Glomerular endothelial cell (primary cell): ENCODE measurements around the gene TYK2. TPM values are rescaled to one million over a fixed set of nuclear protein-coding genes. Genes with fewer than 3 reads are reported as not detected.

Experiments
- DNase-seq: peaks from one replicate; pipeline ENCODE4 v3.0.0-alpha.2; 2011; ENCODE audit warnings: low read depth, low spot score; ENCODE audit errors: extremely low read depth
- total RNA-seq: library from RNA; depleted of rRNA; stranded (reverse); fragments of >200 nt; gene quantifications from 2 replicates; pipeline ENCODE4 v1.2.3, GENCODE V29; 2015

Gene TYK2
- total RNA-seq, 1 donor from 2014 or later = 178 TPM

DNA sequence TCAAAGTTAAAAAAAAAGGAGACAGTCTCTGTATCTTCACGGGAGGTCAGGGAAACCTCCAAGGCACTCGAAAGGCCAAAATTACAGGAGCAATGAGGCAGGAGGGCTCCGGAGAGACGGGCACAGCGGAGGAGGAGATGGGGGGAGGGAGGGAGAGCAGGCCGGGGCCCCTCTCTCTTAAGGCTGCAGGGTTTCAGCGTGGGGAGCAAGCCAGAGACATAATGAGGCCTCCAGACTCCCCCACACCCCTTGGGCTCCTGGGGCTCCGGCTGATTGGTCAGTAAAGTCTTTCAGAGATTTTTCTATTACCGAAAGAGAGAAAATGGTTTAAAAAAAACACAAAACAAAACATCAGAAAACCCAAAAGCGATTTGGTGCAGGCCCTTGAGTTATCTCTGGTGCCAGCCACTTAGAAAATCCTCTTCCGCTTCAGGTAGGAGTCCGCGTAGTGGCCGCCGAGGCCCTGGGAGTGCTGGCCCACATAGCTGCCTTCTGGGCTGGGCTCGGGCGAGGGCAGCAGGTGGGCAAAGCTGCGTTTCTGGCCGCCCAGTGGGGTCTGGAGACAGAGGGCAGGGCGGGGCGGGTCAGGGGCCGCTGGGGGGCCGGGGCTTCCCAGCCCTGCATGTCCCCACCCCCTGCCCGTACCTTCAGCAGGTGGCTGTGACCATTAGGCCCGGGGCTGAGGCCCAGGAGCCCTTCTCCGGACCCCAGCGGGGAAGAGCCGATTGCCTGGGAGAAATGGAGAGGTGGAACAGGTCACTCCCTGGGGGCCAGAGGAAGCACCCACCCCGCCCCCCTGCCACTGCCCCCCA is 63.1 kb downstream of the TYK2 start:
- no peak for DNase-seq

DNA sequence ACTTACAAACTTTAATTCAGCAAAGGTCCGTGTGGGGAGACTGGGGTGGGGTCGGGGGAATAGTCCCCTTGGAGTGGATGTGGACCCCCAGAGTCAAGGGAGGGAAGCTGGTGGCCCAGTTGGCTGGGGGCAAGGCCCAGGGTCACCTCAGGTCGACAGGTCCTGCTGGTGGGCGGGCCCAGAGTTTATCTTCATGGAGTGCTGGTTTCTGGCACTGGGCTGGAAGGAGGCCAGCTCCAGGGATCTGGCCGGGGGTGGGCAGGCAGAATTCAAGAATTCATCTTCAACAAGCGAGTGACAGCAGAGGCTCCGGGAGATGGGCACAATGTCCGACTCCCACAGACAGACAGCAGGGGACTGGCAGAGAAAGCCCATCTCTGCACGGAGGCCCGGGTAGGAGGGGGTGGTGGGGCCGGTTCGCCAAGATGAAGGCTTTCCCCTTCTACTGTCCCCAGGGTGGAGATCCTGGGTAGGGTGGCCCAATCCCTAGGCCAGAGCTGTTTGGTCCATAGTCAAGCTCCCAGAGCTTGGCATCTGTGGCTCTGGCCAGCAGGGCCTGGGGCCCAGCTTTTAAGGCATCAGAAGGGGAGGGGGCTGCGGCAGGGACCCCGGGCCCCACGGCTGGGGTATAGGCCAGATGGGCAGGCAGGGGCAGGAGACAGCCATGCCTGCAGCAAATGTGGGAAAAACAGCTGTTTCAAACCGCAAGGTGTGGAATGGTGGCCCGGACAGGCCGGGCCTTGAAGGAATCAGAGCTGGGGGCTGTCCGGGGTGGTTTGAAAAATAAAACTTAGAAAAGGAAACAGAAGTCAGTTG is 63.9 kb downstream of the TYK2 start:
- DNase-seq = no peak

- DNase-seq = no peak
Measured at GRCh38 chr19:10315335-10316214, 64.8 kb downstream of the TYK2 start, which contains the start of gene FDX2. FDX2 (minus strand) TSS chr19:10316015; CDS start chr19:10315996, 19 bp downstream.

DNA sequence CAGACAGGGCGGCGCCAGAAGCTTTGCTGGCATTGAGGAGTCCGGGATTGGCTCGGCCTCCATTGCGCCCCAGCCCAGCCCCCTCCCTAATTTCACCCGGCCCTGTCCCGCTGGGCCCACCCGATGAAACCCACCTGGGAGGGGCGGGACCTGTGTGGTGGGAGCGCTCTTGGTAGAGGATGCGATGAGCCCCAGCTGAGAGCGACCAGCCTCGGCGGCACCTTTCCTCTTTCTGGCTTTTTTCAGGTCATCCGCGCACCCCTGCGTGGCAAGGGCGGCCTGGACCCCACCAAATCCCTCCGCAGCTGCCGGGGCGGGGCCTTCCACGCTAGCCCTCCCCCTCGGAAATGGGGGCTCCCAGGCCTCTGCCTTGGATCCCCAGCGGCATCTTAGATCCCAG is 70.9 kb downstream of the TYK2 start, which contains the start of gene ZGLP1:
Gene ZGLP1 (minus strand): TSS at position 393 of the 400 bp plus-strand sequence.
- DNase-seq = no peak

DNA sequence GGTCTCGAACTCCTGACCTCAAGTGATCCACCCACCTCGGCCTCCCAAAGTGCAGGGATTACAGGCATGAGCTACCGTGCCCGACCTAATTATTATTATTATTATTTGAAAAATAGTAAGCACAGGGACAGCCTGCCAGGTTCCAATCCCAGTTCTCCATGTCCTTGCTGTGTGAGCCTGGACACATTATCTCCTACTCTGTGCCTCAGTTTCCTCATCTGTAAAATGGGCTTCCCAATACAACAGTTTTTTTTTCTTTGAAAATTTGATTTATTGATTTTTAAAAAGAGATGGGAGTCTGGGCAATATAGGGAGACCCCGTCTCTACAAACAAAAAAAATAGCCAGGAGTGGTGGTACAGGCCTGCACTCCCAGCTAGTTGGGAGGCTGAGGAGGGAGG is 74.0 kb downstream of the TYK2 start:
- DNase-seq = no peak

DNA sequence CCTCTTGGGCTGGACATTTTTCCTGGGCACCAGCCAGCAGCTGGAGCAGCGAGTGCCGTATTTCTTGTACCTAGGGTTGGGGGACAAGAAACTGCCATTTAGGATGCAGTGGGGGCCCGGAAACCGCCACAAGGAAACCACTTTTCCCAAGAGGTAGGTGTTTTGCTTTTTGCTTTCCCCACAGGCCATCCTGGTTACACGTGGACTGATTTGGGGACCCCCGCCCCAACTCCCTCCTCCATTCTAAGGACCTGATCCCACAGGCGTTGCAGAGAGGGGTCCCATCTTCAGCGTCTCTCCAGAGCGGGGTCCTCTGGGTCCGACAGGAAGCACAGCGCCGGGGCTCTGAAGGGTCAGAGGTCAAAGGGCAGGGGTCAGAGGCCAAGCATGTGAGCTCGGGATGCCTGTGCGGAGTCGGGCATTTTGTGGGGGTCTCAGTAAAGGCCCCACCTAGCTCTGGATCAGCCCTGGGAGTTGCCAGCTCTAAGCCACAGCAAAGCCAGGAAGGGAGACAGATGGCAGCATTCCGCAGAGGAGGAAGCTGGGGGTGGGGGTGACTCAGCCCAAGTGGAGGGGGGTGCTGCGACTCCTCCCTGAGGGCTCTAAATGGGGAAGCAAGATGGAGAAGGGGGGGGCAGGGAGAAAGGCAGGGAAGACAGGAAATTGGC is 75.1 kb downstream of the TYK2 start:
- no peak for DNase-seq

Other genes starting within 250 kb of the TYK2 start
- gene DNMT1, start 185.6 kb downstream of the TYK2 start, total RNA-seq = 40.0 and 83.9 TPM in 2 replicates
- 1.8 and 3.4 TPM in 2 replicates for gene S1PR2, start 149.2 kb downstream of the TYK2 start, total RNA-seq
- gene MRPL4, start 128.4 kb downstream of the TYK2 start, total RNA-seq = 68.0 and 68.1 TPM in 2 replicates
- gene ICAM1, start 109.5 kb downstream of the TYK2 start, total RNA-seq = 139 and 564 TPM in 2 replicates
- gene ICAM4, start 93.6 kb downstream of the TYK2 start, total RNA-seq = 1.8 TPM in 1 of 2 replicates, not detected in the other
- 0.06 TPM in 1 of 2 replicates, not detected in the other for gene ICAM5, start 90.6 kb downstream of the TYK2 start, total RNA-seq
- 0.39 and 1.3 TPM in 2 replicates for gene ZGLP1, start 70.8 kb downstream of the TYK2 start, total RNA-seq
- 19.0 and 20.8 TPM in 2 replicates for gene FDX2, start 64.6 kb downstream of the TYK2 start, total RNA-seq
- gene RAVER1, start 47.0 kb downstream of the TYK2 start, total RNA-seq = 37.4 and 68.2 TPM in 2 replicates
- gene ICAM3, start 40.9 kb downstream of the TYK2 start, total RNA-seq = 9.3 and 11.3 TPM in 2 replicates
- 276 and 332 TPM in 2 replicates for gene CDC37, start 23.0 kb upstream of the TYK2 start, total RNA-seq
- 4.8 and 5.3 TPM in 2 replicates for gene PDE4A, start 40.0 kb upstream of the TYK2 start, total RNA-seq
- gene KEAP1, start 122.8 kb upstream of the TYK2 start, total RNA-seq = 69.9 and 70.4 TPM in 2 replicates
- gene S1PR5, start 136.9 kb upstream of the TYK2 start, total RNA-seq = 0.88 TPM in 1 of 2 replicates, not detected in the other
- 18.9 and 28.4 TPM in 2 replicates for gene ATG4D, start 163.3 kb upstream of the TYK2 start, total RNA-seq
- 7.7 and 16.2 TPM in 2 replicates for gene KRI1, start 185.4 kb upstream of the TYK2 start, total RNA-seq
- gene CDKN2D, start 188.4 kb upstream of the TYK2 start, total RNA-seq = 1.6 and 4.8 TPM in 2 replicates
- gene AP1M2, start 206.7 kb upstream of the TYK2 start, total RNA-seq = 1.4 and 3.0 TPM in 2 replicates
- gene SLC44A2, start 245.0 kb upstream of the TYK2 start, total RNA-seq = 92.2 and 129 TPM in 2 replicates